ENCODE results near the gene TEX54. TPM values are rescaled to one million over a fixed set of nuclear protein-coding genes. Genes with fewer than 3 reads are reported as not detected.

TEX54 gene
- total and polyA plus RNA-seq, 2 of the 13 experiments (the other 11 are each of a cell fraction or from before 2014, with no cell fraction given): not detected

DNA sequence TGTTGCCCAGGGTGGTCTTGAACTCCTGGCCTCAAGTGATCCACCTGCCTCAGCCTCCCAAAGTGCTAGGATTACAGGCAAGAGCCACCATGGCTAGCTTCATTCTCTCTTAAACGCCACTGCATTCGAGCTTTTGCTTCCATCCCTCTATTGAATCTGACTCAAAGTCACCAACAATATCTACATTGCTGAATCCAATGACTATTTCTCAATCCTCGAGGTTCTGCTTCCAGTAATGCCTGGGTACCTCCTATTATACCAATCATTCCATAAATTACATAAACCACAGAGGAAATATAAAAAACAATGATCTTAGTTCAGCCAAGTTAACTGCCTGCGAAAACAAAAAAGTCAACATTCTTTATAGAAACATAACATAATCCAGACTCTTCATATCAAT, 15.5 kb downstream of the TEX54 start:
- ATAC-seq: no peak
- Histone ChIP-seq H3K36me3 (replicated peaks in 1 of 2; ENCODE audit: control insufficient read depth in 1 of 2, insufficient read depth in 2 of 2, low read length in 2 of 2) (peaks cover 4 to 30% of the 10 kb centered on the region in 2 experiments; a peak in 4 of 5 replicates), H3K4me2 (ENCODE audit: low read depth, low read length) (no peak overlapping the region), H3K4me1 (ENCODE audit: insufficient read depth, low read length) (peaks cover 5% of the 10 kb centered on the region), H3K9me3 (ENCODE audit: low read length) (no peaks in the 10 kb centered on the region), H3K27ac (ENCODE audit: extremely low read length, insufficient read depth, low read length) (no peak overlapping the region), H3K79me2 (ENCODE audit: insufficient read depth, low read length) (no peaks in the 10 kb centered on the region), H3K9ac (ENCODE audit: insufficient read depth, low read depth, low read length) (no peak overlapping the region), H4K20me1 (ENCODE audit: insufficient read depth, low read length) (no peaks in the 10 kb centered on the region), H2AFZ (ENCODE audit: low read length) (no peak overlapping the region), H3K4me3 (replicated peaks in 1 of 3; ENCODE audit: insufficient read depth in 1 of 3, low read depth in 2 of 3, low read length in 3 of 3) (no peak overlapping the region), H3K27me3 (ENCODE audit: control insufficient read depth in 1 of 2, insufficient read depth in 2 of 2, low read length in 2 of 2) (no peaks in the 10 kb centered on the region)
- POLR2A ChIA-PET: interaction anchor here (0.7 to 1.5 kb wide), 4 partner anchors 9 to 24 kb away, joined by 3 to 4 read pairs (median 3); partner anchors contain the start of gene WDR74
- FAIRE-seq: no peak
- CTCF ChIA-PET (ENCODE audit: low intra/inter-chr PET ratio, low total read pairs): no interaction called here
- intact Hi-C loops (cut with micrococcal nuclease; ENCODE audit: unreplicated experiment): no loop called here
- 100% methylated on average over 4 of the region's 4 CpGs for WGBS (ENCODE audit: low lambda C conversion rate)
- DNase-seq (ENCODE audit: low spot score): no peak
- in situ Hi-C loops (cut with HindIII; ENCODE audit: extremely low pct_ligation_motif_present, low pct_unique_long_range_greater_than_20kb): no loop called here
- BruUV-seq (replicated peaks): no TSS peak
- TF ChIP-seq, protein P1, sequence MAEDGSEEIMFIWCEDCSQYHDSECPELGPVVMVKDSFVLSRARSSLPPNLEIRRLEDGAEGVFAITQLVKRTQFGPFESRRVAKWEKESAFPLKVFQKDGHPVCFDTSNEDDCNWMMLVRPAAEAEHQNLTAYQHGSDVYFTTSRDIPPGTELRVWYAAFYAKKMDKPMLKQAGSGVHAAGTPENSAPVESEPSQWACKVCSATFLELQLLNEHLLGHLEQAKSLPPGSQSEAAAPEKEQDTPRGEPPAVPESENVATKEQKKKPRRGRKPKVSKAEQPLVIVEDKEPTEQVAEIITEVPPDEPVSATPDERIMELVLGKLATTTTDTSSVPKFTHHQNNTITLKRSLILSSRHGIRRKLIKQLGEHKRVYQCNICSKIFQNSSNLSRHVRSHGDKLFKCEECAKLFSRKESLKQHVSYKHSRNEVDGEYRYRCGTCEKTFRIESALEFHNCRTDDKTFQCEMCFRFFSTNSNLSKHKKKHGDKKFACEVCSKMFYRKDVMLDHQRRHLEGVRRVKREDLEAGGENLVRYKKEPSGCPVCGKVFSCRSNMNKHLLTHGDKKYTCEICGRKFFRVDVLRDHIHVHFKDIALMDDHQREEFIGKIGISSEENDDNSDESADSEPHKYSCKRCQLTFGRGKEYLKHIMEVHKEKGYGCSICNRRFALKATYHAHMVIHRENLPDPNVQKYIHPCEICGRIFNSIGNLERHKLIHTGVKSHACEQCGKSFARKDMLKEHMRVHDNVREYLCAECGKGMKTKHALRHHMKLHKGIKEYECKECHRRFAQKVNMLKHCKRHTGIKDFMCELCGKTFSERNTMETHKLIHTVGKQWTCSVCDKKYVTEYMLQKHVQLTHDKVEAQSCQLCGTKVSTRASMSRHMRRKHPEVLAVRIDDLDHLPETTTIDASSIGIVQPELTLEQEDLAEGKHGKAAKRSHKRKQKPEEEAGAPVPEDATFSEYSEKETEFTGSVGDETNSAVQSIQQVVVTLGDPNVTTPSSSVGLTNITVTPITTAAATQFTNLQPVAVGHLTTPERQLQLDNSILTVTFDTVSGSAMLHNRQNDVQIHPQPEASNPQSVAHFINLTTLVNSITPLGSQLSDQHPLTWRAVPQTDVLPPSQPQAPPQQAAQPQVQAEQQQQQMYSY (CRISPR knock-in tag; IDR thresholded peaks at IDR 0.05): no peak
- TF ChIP-seq CEBPG (CRISPR knock-in tag; IDR thresholded peaks at IDR 0.05): no peak
- TF ChIP-seq ESRRA (CRISPR knock-in tag; IDR thresholded peaks at IDR 0.05; ENCODE audit: low read depth): no peak
- TF ChIP-seq ZNF607 (CRISPR knock-in tag; IDR thresholded peaks at IDR 0.05; ENCODE audit: borderline replicate concordance): no peak
- TF ChIP-seq POLR2G (IDR thresholded peaks at IDR 0.05; ENCODE audit: low read depth, low read length): no peak
- TF ChIP-seq AKAP8 (CRISPR knock-in tag; IDR thresholded peaks at IDR 0.05): no peak
- TF ChIP-seq SOX13 (IDR thresholded peaks at IDR 0.05): no peak
- TF ChIP-seq SOX13 (CRISPR knock-in tag; conservative IDR thresholded peaks at IDR 0.05 in 1 of 2, IDR thresholded peaks at IDR 0.05 in 1 of 2): no peak
- TF ChIP-seq, protein P2, sequence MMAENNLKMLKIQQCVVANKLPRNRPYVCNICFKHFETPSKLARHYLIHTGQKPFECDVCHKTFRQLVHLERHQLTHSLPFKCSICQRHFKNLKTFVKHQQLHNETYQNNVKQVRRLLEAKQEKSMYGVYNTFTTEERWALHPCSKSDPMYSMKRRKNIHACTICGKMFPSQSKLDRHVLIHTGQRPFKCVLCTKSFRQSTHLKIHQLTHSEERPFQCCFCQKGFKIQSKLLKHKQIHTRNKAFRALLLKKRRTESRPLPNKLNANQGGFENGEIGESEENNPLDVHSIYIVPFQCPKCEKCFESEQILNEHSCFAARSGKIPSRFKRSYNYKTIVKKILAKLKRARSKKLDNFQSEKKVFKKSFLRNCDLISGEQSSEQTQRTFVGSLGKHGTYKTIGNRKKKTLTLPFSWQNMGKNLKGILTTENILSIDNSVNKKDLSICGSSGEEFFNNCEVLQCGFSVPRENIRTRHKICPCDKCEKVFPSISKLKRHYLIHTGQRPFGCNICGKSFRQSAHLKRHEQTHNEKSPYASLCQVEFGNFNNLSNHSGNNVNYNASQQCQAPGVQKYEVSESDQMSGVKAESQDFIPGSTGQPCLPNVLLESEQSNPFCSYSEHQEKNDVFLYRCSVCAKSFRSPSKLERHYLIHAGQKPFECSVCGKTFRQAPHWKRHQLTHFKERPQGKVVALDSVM (CRISPR knock-in tag; IDR thresholded peaks at IDR 0.05): no peak
- TF ChIP-seq ZNF790 (CRISPR knock-in tag; IDR thresholded peaks at IDR 0.05; ENCODE audit: borderline replicate concordance): no peak
- TF ChIP-seq, protein P3, sequence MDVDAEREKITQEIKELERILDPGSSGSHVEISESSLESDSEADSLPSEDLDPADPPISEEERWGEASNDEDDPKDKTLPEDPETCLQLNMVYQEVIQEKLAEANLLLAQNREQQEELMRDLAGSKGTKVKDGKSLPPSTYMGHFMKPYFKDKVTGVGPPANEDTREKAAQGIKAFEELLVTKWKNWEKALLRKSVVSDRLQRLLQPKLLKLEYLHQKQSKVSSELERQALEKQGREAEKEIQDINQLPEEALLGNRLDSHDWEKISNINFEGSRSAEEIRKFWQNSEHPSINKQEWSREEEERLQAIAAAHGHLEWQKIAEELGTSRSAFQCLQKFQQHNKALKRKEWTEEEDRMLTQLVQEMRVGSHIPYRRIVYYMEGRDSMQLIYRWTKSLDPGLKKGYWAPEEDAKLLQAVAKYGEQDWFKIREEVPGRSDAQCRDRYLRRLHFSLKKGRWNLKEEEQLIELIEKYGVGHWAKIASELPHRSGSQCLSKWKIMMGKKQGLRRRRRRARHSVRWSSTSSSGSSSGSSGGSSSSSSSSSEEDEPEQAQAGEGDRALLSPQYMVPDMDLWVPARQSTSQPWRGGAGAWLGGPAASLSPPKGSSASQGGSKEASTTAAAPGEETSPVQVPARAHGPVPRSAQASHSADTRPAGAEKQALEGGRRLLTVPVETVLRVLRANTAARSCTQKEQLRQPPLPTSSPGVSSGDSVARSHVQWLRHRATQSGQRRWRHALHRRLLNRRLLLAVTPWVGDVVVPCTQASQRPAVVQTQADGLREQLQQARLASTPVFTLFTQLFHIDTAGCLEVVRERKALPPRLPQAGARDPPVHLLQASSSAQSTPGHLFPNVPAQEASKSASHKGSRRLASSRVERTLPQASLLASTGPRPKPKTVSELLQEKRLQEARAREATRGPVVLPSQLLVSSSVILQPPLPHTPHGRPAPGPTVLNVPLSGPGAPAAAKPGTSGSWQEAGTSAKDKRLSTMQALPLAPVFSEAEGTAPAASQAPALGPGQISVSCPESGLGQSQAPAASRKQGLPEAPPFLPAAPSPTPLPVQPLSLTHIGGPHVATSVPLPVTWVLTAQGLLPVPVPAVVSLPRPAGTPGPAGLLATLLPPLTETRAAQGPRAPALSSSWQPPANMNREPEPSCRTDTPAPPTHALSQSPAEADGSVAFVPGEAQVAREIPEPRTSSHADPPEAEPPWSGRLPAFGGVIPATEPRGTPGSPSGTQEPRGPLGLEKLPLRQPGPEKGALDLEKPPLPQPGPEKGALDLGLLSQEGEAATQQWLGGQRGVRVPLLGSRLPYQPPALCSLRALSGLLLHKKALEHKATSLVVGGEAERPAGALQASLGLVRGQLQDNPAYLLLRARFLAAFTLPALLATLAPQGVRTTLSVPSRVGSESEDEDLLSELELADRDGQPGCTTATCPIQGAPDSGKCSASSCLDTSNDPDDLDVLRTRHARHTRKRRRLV (CRISPR knock-in tag; IDR thresholded peaks at IDR 0.05): no peak
- TF ChIP-seq CCDC6 (CRISPR knock-in tag; IDR thresholded peaks at IDR 0.05): no peak
- TF ChIP-seq, protein P4, sequence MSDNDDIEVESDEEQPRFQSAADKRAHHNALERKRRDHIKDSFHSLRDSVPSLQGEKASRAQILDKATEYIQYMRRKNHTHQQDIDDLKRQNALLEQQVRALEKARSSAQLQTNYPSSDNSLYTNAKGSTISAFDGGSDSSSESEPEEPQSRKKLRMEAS (IDR thresholded peaks at IDR 0.05): no peak
- TF ChIP-seq ATF1 (CRISPR knock-in tag; IDR thresholded peaks at IDR 0.05): no peak
- no peak for TF ChIP-seq NFKBIZ (CRISPR knock-in tag; IDR thresholded peaks at IDR 0.05)
- TF ChIP-seq DMAP1 (CRISPR knock-in tag; IDR thresholded peaks at IDR 0.05): no peak
